ENCODE data around the gene SPACDR.

Gene SPACDR

DNA sequence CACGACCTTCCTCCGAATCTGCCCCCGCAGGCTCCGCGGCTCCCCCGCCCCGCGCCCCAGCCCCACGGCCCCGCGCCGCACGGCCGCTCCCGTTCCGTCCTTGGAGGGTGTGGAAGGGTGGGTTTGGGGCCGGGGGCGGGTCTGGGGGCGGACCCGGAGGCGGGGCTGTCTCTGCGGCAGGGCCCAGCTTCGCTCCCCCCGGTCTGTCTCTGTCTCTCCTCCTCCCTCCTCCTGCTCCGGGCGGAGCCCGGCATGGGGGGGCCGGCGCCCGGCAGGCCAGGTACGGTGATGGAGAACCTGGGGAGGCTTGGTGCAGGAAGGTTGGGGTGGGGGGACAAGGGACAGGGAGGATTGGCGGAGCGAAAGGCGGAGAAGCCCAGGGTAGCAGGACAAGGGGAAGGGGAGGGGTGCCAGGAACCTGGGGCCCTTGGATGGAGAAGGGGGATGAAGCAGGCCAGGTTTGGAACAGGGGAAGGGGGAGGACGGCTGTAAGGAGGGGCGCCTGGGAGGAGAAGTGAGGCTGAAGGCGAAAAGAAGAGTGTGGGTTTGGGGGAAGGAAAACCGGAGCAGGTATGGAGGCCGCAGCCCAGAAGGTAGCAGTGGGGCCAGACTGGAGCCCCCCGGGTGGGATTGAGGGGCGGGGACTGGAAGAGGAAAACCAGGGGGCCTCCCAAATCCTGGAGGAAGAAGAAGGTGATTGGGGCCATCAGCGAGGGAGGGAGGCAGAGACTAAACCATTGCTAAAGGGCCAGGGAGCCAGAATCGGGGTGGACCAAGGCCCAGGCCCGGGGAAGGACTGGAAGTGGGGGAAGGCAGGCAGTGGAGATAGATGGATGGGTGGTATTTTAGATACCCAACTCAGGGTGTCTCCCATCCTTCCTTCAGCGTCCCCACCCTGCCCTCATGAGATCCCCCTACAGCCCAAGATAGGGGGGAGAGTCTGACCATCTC, 19.9 kb upstream of the SPACDR start, which contains the start of gene NYAP1:
TSS of gene NYAP1 (plus strand) at position 206 of the 951 bp plus-strand sequence. CDS start 1,385 bp downstream, outside the sequence.
- peak; percentile 79 for DNase-seq

DNA sequence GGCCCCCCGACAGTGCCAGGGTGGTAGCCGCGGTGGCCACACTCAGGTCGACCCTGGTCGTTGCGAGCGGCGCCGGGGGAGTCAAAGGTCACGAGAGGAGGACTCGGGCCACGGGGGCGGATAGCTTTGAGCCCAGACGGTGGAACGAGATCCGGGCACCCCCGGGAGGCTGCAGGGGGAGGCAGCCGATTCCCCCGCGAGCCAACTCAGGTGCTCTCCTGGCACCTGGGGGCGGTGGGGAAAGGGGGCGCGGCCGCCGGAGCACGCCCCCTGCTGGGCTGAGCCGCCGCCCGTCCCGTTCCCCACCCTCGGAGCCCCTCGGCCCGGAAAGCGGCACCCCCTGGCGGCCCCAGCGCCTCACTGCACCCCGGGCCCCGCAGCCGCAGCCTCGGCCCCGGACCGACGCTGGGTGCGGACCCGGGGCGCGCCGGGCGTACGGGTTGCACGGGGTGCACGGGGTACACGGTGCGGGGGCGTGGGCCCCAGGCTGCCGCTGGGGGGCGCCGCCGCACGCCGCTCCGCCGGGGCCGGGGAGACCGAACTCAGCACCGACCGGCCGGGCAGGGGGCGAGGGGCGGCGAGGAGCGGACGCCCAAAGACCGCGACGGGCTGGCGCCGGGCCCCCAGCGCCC, 19.1 kb upstream of the SPACDR start:
- DNase-seq, result peak; percentile 81

DNA sequence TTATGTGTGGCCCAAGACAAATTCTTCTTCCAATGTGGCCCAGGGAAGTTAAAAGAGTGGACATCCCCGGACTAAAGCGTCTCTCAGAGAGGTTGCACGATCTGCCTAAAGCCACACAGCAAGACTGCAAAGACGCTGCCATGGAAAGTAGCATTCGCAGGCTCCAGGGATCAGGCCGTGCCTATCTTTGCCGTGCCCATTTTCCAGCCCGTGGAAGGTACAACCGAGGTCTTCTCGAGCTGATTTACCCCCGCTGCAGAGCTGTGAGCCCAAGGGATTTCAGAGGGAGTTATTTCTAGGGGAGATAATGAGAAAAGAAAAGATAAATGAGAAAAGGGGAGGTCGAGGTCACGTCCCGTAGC, 18.6 kb upstream of the SPACDR start:
- DNase-seq, result no peak

- no peak for DNase-seq
Observed at GRCh38 chr7:100481466-100481865, 17.4 kb upstream of the SPACDR start.

- peak; percentile 98 for DNase-seq
Observed at GRCh38 chr7:100478958-100479660, 15.0 kb upstream of the SPACDR start, which contains the start of gene TSC22D4. Gene TSC22D4, minus strand, starts transcription at chr7:100479214. Its CDS starts 1,176 bp downstream, at chr7:100478038.

DNA sequence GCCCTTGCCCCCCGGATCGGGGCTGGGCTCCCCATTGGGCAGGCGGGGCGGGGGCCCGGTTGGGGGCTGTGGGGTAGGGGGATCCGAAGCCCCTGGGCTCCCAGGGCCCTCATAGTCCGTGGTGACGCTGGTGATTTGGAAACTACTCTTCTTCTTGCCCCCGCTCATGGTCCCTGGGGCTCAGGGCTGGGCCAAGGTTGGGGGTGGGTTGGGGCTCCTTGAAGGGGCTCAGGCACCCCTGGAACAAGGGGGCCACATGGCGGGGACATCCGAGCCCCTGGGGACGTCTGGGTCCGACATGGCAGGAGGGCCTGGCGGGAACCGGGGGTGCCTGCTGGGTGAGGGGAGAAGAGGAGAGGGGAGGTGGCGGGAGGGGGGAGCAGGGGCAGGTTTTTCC, 13.8 kb upstream of the SPACDR start:
- DNase-seq, result no peak

GRCh38 chr7:100476903-100477870, 13.1 kb upstream of the SPACDR start:
- DNase-seq, result peak; percentile 81

- no peak for DNase-seq
Observed at GRCh38 chr7:100476101-100476780, 12.2 kb upstream of the SPACDR start.

DNA sequence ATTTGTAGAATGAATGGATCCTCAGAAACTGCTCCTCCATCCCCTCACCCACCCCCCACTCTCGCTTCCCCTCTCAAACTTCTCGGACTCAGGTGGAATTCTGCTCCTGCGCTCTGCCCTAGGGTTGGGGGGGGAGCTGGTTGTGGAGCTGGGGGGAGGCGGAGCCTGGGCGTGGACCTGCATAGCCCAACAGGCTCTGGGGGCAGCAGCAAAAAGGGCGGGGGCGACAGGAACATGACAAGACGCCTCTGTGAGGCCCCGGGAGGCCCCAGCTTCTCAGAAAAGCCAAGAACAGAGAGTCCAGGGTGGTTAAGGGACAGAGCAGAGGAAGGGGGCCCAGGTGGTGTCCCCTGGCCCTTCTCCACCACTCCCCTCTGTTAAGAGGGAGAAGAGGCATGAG, 11.5 kb upstream of the SPACDR start:
- peak; percentile 86 for DNase-seq

- peak; percentile 75 for DNase-seq
Observed at GRCh38 chr7:100472854-100473499, 8.9 kb upstream of the SPACDR start.

DNA sequence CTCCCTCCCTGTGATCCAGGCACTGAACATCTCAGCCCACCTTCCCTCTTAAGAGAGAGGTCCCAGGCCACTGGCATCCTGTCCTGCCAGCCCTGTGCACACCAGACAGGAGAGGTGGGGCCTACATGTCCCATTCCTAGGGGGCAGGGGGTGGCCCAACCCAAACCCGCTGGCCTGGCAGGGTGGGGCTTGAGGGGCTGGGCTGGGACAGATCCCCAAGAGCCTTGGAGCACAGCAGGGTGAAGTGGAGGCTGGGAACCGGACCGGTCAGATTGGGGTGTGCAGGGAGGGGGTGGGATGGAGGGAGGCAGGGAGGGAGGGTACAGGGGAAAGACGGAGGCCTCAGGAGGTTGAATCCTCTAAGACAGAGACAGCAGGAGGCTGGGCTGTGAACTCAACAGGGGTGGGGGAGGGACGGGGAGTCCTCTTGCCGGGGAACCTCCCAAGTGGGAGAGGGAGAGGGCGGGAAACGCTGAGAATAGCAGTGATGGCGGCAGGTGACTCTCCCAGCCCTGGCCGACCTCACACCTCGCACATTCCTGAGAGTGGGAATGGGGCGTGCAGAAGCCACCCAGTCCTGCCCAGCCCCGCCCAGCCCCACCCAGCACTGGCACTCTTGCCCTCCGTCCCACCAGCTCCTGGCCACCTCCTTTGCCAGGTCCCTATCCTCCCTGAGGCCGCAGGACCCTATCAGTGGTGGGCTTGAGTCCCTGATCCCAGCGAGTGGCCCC, 8.2 kb upstream of the SPACDR start:
- no peak for DNase-seq

DNA sequence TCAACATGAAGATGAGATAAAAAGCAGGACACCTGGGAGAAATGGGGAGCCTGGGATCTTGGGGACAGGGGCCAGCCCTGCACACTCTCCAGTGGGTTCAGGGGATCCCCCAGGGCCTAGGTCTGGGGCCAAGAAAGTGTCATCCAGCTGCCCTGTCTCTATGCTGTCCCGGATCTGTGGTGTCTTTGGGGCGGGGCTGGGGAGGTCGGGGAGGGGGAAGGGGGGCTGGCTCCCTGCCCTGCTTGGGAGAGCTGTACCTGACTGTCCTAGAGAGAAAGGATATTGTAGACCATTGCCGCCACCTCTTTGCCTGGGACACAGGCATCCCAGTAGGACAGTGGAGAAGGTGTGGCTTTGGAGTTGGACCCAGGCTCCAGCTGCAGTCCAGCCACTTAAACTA, 7.0 kb upstream of the SPACDR start:
- DNase-seq, result no peak

DNA sequence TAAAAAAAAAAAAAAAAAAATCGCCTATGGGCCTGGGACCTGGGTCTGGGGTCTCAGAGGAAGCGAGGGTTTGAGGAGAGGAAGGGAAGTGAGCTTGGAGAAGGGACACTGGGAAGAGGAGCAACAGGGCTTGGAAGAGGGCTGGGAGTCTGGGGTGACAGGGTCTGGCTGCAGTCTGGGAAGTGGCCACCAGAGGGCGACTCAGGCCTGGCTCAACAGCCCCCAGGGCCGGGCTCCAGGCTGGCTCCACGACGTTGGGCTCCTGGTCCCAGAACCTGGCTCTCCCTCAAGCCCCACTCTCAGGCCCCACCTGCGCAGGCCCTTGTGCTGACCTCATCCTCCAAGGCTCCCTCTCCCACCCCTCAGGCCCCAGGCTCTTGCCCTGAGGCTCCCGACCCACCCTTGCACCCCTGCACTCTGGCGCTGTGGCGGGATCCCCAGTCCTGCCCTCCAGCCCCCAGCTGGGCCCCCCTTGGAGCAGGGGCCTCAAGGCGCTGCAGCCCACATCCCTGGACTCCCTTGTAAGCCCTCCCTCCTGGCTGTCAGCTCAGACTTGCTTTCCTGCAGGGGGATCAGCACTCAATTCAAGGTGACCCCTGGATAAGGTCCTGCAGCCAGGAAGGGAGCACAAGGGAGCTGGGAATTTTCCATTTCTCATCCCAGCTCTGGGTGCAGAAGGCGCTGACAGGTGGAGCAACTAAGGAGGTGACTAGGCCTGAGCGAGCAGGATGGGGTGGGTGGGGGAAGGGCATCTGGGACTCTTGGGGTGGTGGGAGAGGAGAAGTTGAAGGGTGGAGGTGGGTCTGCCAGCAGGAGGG, 5.4 kb upstream of the SPACDR start:
- peak; percentile 88 for DNase-seq

DNA sequence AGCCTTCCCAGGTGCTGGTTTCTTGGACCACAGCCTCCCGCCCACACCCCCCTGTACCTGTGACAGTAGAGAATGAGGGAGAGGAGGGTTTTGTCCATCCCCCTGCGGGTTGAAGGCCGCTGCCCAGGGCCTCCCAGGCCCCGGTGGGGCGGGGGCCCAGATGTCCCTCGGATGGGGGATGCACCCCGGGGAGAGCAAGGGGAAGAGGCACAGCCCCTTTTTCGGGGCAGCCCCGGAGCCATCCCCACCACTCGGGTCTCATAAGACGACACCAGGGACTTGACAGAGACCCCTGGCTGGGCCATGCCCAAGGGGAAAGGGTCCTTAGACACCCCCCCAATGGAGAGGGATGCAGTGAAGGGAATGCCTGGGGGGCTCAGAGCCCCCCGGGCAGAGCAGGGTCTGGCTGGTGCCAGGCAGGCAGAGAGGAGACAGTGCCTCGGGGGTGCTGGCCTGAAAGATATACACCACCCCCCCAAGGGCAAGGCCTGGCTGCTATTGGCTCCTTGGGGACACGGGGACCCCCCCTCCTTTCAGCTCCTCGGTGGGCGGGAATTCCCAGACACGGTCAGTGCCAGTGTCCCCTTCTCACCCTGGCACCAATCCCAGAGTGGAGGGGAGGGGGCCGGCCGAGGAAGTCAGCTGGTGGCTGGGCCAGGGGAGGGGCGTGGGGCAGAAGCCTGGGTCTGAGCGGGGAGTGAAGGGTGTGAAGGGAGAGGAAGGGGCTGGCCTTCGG, 3.7 kb upstream of the SPACDR start:
- DNase-seq, result no peak

- DNase-seq, result no peak
Observed at GRCh38 chr7:100466653-100467605, 2.9 kb upstream of the SPACDR start.

DNA sequence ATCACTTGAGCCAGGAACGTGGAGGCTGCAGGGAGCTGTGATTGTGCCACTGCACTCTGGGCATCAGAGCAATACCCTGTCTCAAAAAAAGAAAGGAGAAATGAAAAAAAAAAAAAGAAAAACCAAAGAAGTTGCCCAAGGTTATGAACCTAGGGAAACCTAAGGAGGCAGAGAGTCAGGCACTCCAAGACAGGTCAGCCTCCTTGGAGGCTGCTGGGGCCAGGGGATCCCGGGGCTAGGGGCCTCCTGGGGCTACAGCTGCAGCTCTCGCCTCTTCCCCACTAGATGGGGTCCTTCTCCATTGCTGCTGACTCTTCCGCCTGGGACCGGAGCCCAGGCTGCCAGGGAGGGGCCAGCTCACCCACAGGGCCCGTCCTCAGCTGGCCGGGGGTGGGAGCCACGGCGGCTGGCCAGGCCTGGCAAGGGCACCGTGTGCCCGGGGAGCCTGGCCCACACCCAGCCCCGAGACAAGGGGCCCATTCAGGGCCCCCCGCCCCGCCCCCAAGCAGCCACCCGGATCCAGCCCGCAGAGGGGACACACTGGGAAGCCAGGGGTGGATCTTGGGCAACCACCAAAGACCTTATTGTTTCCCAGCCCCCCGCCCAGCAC, 1.7 kb upstream of the SPACDR start:
- DNase-seq, result peak; percentile 84

- no peak for DNase-seq
Observed at GRCh38 chr7:100465299-100465698, 1.2 kb upstream of the SPACDR start.
